ENCODE data around the gene ZNF750. TPM values are rescaled to one million over a fixed set of nuclear protein-coding genes. Genes with fewer than 3 reads are reported as not detected.
"Not testable (repeated sequence)": the region's sequence is repeated elsewhere in the genome, so short reads cannot be mapped to it uniquely, and the experiment has no call there.

The ZNF750 gene
- total RNA-seq, 1 donor from 2014 or later, result 0.29 TPM

GRCh38 chr17:82799591-82799990 is 40.2 kb downstream of the ZNF750 start:
- no peak for DNase-seq (ENCODE audit: extremely low read depth, low read depth, low spot score)

GRCh38 chr17:82798752-82799151 is 41.1 kb downstream of the ZNF750 start:
- DNase-seq (ENCODE audit: extremely low read depth, low read depth, low spot score), result no peak

- DNase-seq (ENCODE audit: extremely low read depth, low read depth, low spot score), result no peak
These were observed 42.8 kb downstream of the ZNF750 start for GRCh38 chr17:82797061-82797460.

GRCh38 chr17:82795615-82796014 is 44.2 kb downstream of the ZNF750 start:
- DNase-seq (ENCODE audit: extremely low read depth, low read depth, low spot score), result no peak

- no peak for DNase-seq (ENCODE audit: extremely low read depth, low read depth, low spot score)
These were observed 44.9 kb downstream of the ZNF750 start for GRCh38 chr17:82794781-82795482.

- no peak for DNase-seq (ENCODE audit: extremely low read depth, low read depth, low spot score)
These were observed 45.7 kb downstream of the ZNF750 start for GRCh38 chr17:82793974-82794630.

- DNase-seq (ENCODE audit: extremely low read depth, low read depth, low spot score), result peak; percentile 48
These were observed 48.3 kb downstream of the ZNF750 start for GRCh38 chr17:82791532-82791931.

- DNase-seq (ENCODE audit: extremely low read depth, low read depth, low spot score), result no peak
These were observed 49.4 kb downstream of the ZNF750 start for GRCh38 chr17:82790391-82790790.

- DNase-seq (ENCODE audit: extremely low read depth, low read depth, low spot score), result no peak
These were observed 50.0 kb downstream of the ZNF750 start for GRCh38 chr17:82789806-82790205.

GRCh38 chr17:82789051-82789592 is 50.7 kb downstream of the ZNF750 start:
- no peak for DNase-seq (ENCODE audit: extremely low read depth, low read depth, low spot score)

GRCh38 chr17:82788206-82789001 is 51.4 kb downstream of the ZNF750 start:
- no peak for DNase-seq (ENCODE audit: extremely low read depth, low read depth, low spot score)

GRCh38 chr17:82787081-82787848 is 52.6 kb downstream of the ZNF750 start:
- no peak for DNase-seq (ENCODE audit: extremely low read depth, low read depth, low spot score)

- DNase-seq (ENCODE audit: extremely low read depth, low read depth, low spot score), result no peak
These were observed 53.4 kb downstream of the ZNF750 start for GRCh38 chr17:82786427-82786826.

GRCh38 chr17:82785581-82785980 is 54.2 kb downstream of the ZNF750 start:
- not testable (repeated sequence) for DNase-seq (ENCODE audit: extremely low read depth, low read depth, low spot score)

GRCh38 chr17:82783498-82783897 is 56.3 kb downstream of the ZNF750 start:
- no peak for DNase-seq (ENCODE audit: extremely low read depth, low read depth, low spot score)

GRCh38 chr17:82782657-82783207 is 57.1 kb downstream of the ZNF750 start:
- DNase-seq (ENCODE audit: extremely low read depth, low read depth, low spot score), result no peak

GRCh38 chr17:82781894-82782274 is 57.9 kb downstream of the ZNF750 start:
- peak; percentile 37 for DNase-seq (ENCODE audit: extremely low read depth, low read depth, low spot score)

- no peak for DNase-seq (ENCODE audit: extremely low read depth, low read depth, low spot score)
These were observed 58.6 kb downstream of the ZNF750 start for GRCh38 chr17:82780971-82781893.

GRCh38 chr17:82780195-82780594 is 59.6 kb downstream of the ZNF750 start:
- DNase-seq (ENCODE audit: extremely low read depth, low read depth, low spot score), result no peak
